Right kidney (tissue), 1 donor: ENCODE data around the gene FSCN2.
"Not testable (repeated sequence)": the region's sequence is repeated elsewhere in the genome, so short reads cannot be mapped to it uniquely, and the experiment has no call there.

ENCODE experiments used
- DNase-seq: peaks from one replicate; pipeline ENCODE4 v3.0.0-alpha.2; 2016

FSCN2 gene

GRCh38 chr17:81578561-81579225, 50.5 kb downstream of the FSCN2 start:
- no peak for DNase-seq

GRCh38 chr17:81579298-81579697, 51.1 kb downstream of the FSCN2 start:
- no peak for DNase-seq

- DNase-seq = no peak
Observed at GRCh38 chr17:81579821-81580321, 51.7 kb downstream of the FSCN2 start.

GRCh38 chr17:81580481-81580880, 52.3 kb downstream of the FSCN2 start:
- no peak for DNase-seq

- no peak for DNase-seq
Observed at GRCh38 chr17:81581758-81582157, 53.6 kb downstream of the FSCN2 start.

- DNase-seq = no peak
Observed at GRCh38 chr17:81582341-81582740, 54.2 kb downstream of the FSCN2 start.

- no peak for DNase-seq
Observed at GRCh38 chr17:81582749-81583148, 54.6 kb downstream of the FSCN2 start.

- no peak for DNase-seq
Observed at GRCh38 chr17:81583589-81584342, 55.6 kb downstream of the FSCN2 start.

GRCh38 chr17:81584771-81585170, 56.6 kb downstream of the FSCN2 start:
- DNase-seq = not testable (repeated sequence)

GRCh38 chr17:81586096-81586495, 57.9 kb downstream of the FSCN2 start:
- no peak for DNase-seq
